Caco-2 (cell line): ENCODE results near the gene MKLN1. TPM values are rescaled to one million over a fixed set of nuclear protein-coding genes. Genes with fewer than 3 reads are reported as not detected.

Source experiments
- BruUV-seq: library from RNA; stranded (reverse); fragments of 400-500 nt; replicated peaks from 2 replicates; lab custom pipeline; 2021; lab: Mats Ljungman, UMichigan
- CTCF ChIA-PET: fragments of 300-600 bp; sonication (Branson Sonifier 250); formaldehyde crosslinking; loops from one replicate; lab custom pipeline; 2022; ENCODE audit warnings: antibody characterized with exemption; lab: Charles Lee
- POLR2A ChIA-PET: fragments of 300-600 bp; sonication (Branson Sonifier 250); formaldehyde crosslinking; loops from one replicate; lab custom pipeline; 2022; ENCODE audit warnings: antibody characterized with exemption; lab: Charles Lee
- DNase-seq, 2 experiments: peaks; one replicate each; pipeline versions ENCODE4 v3.0.0 to v3.0.0-alpha.2; 2020 to 2022
- H3K27me3 ChIP-seq: replicated peaks from 2 replicates; pipeline ENCODE4 v1.6.0; 2011; ENCODE audit warnings: low read length; ENCODE audit not compliant: control insufficient read depth, insufficient read depth
- H3K36me3 ChIP-seq: 2 replicates; pipeline ENCODE4 v1.5.1; 2011; ENCODE audit warnings: low read length; ENCODE audit not compliant: control insufficient read depth, insufficient read depth
- H3K4me1 ChIP-seq: fragments of 250-450 bp; sonication (Bioruptor Pico); 2 replicates; pipeline ENCODE4 v1.5.1; 2020; ENCODE audit warnings: mild to moderate bottlenecking
- H3K4me3 ChIP-seq: 2 replicates; pipeline ENCODE4 v1.5.1; 2011; ENCODE audit warnings: low read depth, mild to moderate bottlenecking, control low read depth, low read length
- H3K9me3 ChIP-seq: fragments of 250-450 bp; sonication (Bioruptor Pico); 2 replicates; pipeline ENCODE4 v1.5.1; 2020; ENCODE audit warnings: mild to moderate bottlenecking, moderate library complexity
- H3K27ac Mint-ChIP-seq: one replicate; pipeline ENCODE4 v1.8.0; 2022; ENCODE audit warnings: mixed read lengths; ENCODE audit not compliant: unreplicated experiment
- H3K27me3 Mint-ChIP-seq: one replicate; pipeline ENCODE4 v1.8.0; 2022; ENCODE audit warnings: mixed read lengths; ENCODE audit not compliant: insufficient read depth, unreplicated experiment
- H3K36me3 Mint-ChIP-seq: one replicate; pipeline ENCODE4 v1.8.0; 2022; ENCODE audit warnings: mild to moderate bottlenecking, mixed read lengths; ENCODE audit not compliant: insufficient read depth, unreplicated experiment
- H3K4me1 Mint-ChIP-seq: one replicate; pipeline ENCODE4 v1.8.0; 2022; ENCODE audit warnings: low read depth, mixed read lengths; ENCODE audit not compliant: unreplicated experiment
- H3K4me3 Mint-ChIP-seq: one replicate; pipeline ENCODE4 v1.8.0; 2022; ENCODE audit warnings: mild to moderate bottlenecking, moderate library complexity, mixed read lengths; ENCODE audit not compliant: unreplicated experiment
- H3K9me3 Mint-ChIP-seq: one replicate; pipeline ENCODE4 v1.8.0; 2022; ENCODE audit warnings: mixed read lengths; ENCODE audit not compliant: unreplicated experiment
- CTCF ChIP-seq, 2 experiments: fragments of 200-600 bp in 1 of 2; IDR thresholded peaks; 1 replicate in 1 of 2; 2 replicates in 1 of 2; pipeline versions ENCODE4 v1.5.1 to v1.8.0; 2011 to 2022; ENCODE audit warnings: antibody characterized with exemption in 1 of 2, control low read depth in 1 of 2, inconsistent platforms in 1 of 2, low read depth in 1 of 2, low read length in 1 of 2, mild to moderate bottlenecking in 1 of 2, moderate library complexity in 1 of 2; ENCODE audit not compliant: insufficient read depth in 1 of 2, severe bottlenecking in 1 of 2, unreplicated experiment in 1 of 2
- intact Hi-C: fragments of 100-400 bp; cut with micrococcal nuclease; formaldehyde crosslinking; loops from one replicate; pipeline ENCODE4 v1.10.0; 2022; ENCODE audit not compliant: unreplicated experiment
- total RNA-seq: library from RNA; stranded (reverse); gene quantifications from 2 replicates; pipeline ENCODE4 v1.2.3, GENCODE V29; 2022

The MKLN1 gene
- total RNA-seq, 1 experiment from 2014 or later: 55.6 TPM

- POLR2A ChIA-PET: no interaction called here
- intact Hi-C loops: no loop called here
- Mint-ChIP-seq H3K4me1 (no peaks in the 10 kb centered on the region), H3K9me3 (no peaks in the 10 kb centered on the region), H3K27me3 (no peaks in the 10 kb centered on the region), H3K27ac (no peak overlapping the region), H3K36me3 (peaks cover 39% of the 10 kb centered on the region), H3K4me3 (no peak overlapping the region)
- TF ChIP-seq CTCF (IDR thresholded peaks at IDR 0.05; ENCODE audit: insufficient read depth in 1 of 2, low read depth in 1 of 2, low read length in 1 of 2, severe bottlenecking in 1 of 2, unreplicated experiment in 1 of 2): peak; percentile 38 to 39
- Histone ChIP-seq H3K4me3 (no peak overlapping the region), H3K9me3 (no peaks in the 10 kb centered on the region), H3K27me3 (no peaks in the 10 kb centered on the region), H3K4me1 (0 out of 2 replicates have a peak, but pooled peaks cover 3% of the 10 kb centered on the region), H3K36me3 (no peaks in the 10 kb centered on the region)
- no peak for DNase-seq
- no TSS peak for BruUV-seq
- CTCF ChIA-PET: interaction anchor here (1.0 kb wide), 1 partner anchor 164 kb away, joined by 3 read pairs; no protein-coding TSS in a partner anchor
These were observed 160.7 kb downstream of the MKLN1 start for GRCh38 chr7:131488361-131488760.

GRCh38 chr7:131489196-131489595, 161.5 kb downstream of the MKLN1 start:
- Mint-ChIP-seq H3K9me3 (no peaks in the 10 kb centered on the region), H3K36me3 (peaks cover 48% of the 10 kb centered on the region), H3K4me1 (no peaks in the 10 kb centered on the region), H3K4me3 (no peak overlapping the region), H3K27me3 (no peaks in the 10 kb centered on the region), H3K27ac (peak overlapping the region; percentile 51)
- no peaks in the 10 kb centered on the region for H3K4me1 ChIP-seq
- POLR2A ChIA-PET: no interaction called here
- no peaks in the 10 kb centered on the region for H3K9me3 ChIP-seq
- H3K27me3 ChIP-seq: no peaks in the 10 kb centered on the region
- BruUV-seq: no TSS peak
- no peak for TF ChIP-seq CTCF (IDR thresholded peaks at IDR 0.05; ENCODE audit: insufficient read depth in 1 of 2, low read depth in 1 of 2, low read length in 1 of 2, severe bottlenecking in 1 of 2, unreplicated experiment in 1 of 2)
- intact Hi-C loops: no loop called here
- CTCF ChIA-PET: interaction anchor here (0.5 to 1.0 kb wide), 2 partner anchors 108 to 163 kb away, joined by 3 read pairs; no protein-coding TSS in a partner anchor
- no peak for DNase-seq
- no peak overlapping the region for H3K4me3 ChIP-seq
- no peaks in the 10 kb centered on the region for H3K36me3 ChIP-seq

GRCh38 chr7:131489881-131490280, 162.2 kb downstream of the MKLN1 start:
- no peak for DNase-seq
- ChIA-PET POLR2A (no interaction called here), CTCF (interaction anchor here (0.5 kb wide), 1 partner anchor 58 kb away, joined by 4 read pairs; no protein-coding TSS in a partner anchor)
- Mint-ChIP-seq H3K4me3 (no peak overlapping the region), H3K36me3 (peaks cover 52% of the 10 kb centered on the region), H3K27me3 (no peaks in the 10 kb centered on the region), H3K4me1 (no peaks in the 10 kb centered on the region), H3K9me3 (no peaks in the 10 kb centered on the region), H3K27ac (peak overlapping the region; percentile 51)
- H3K27me3 ChIP-seq: no peaks in the 10 kb centered on the region
- no peaks in the 10 kb centered on the region for H3K36me3 ChIP-seq
- intact Hi-C loops: no loop called here
- no peaks in the 10 kb centered on the region for H3K9me3 ChIP-seq
- no peak overlapping the region for H3K4me3 ChIP-seq
- H3K4me1 ChIP-seq: no peaks in the 10 kb centered on the region
- TF ChIP-seq CTCF (IDR thresholded peaks at IDR 0.05; ENCODE audit: insufficient read depth in 1 of 2, low read depth in 1 of 2, low read length in 1 of 2, severe bottlenecking in 1 of 2, unreplicated experiment in 1 of 2): no peak
- no TSS peak for BruUV-seq
